KMS-11 (cell line): ENCODE data around the gene GPHN.
"Not testable (repeated sequence)": the region's sequence is repeated elsewhere in the genome, so short reads cannot be mapped to it uniquely, and the experiment has no call there.

Source experiments
- H2AFZ ChIP-seq: fragments of 200-600 bp; sonication (generic); 2 replicates; pipeline ENCODE4 v1.6.1; 2016; ENCODE audit warnings: antibody characterized with exemption, mixed run types, low read depth
- H3K27ac ChIP-seq: fragments of 200-600 bp; sonication (generic); 2 replicates; pipeline ENCODE4 v1.6.1; 2016; ENCODE audit warnings: mild to moderate bottlenecking, mixed run types
- H3K27me3 ChIP-seq: fragments of 200-600 bp; sonication (generic); 2 replicates; pipeline ENCODE4 v1.6.1; 2017; ENCODE audit warnings: mild to moderate bottlenecking, low read depth, mixed run types, moderate library complexity; ENCODE audit not compliant: insufficient read depth
- H3K36me3 ChIP-seq: fragments of 200-600 bp; sonication (generic); 2 replicates; pipeline ENCODE4 v1.6.1; 2017; ENCODE audit warnings: mild to moderate bottlenecking, mixed run types; ENCODE audit not compliant: insufficient read depth
- H3K4me1 ChIP-seq: fragments of 200-600 bp; sonication (generic); 2 replicates; pipeline ENCODE4 v1.6.1; 2016; ENCODE audit warnings: mild to moderate bottlenecking, low read depth, mixed run types; ENCODE audit not compliant: poor library complexity, severe bottlenecking
- H3K4me2 ChIP-seq: fragments of 200-600 bp; sonication (generic); 2 replicates; pipeline ENCODE4 v1.7.0; 2016; ENCODE audit warnings: mild to moderate bottlenecking, mixed run types
- H3K4me3 ChIP-seq: fragments of 200-600 bp; sonication (generic); IDR thresholded peaks from 2 replicates; pipeline ENCODE4 v1.6.1; 2017; ENCODE audit warnings: low read depth, low read length, mixed read lengths; ENCODE audit not compliant: insufficient read depth
- H3K79me2 ChIP-seq: fragments of 200-600 bp; sonication (generic); 2 replicates; pipeline ENCODE4 v1.6.1; 2016; ENCODE audit warnings: low read depth, mixed run types; ENCODE audit not compliant: insufficient read depth
- H3K9ac ChIP-seq: fragments of 200-600 bp; sonication (generic); 2 replicates; pipeline ENCODE4 v1.6.1; 2016; ENCODE audit warnings: mild to moderate bottlenecking, mixed run types
- H4K20me1 ChIP-seq: fragments of 200-600 bp; sonication (generic); 2 replicates; pipeline ENCODE4 v1.6.1; 2016; ENCODE audit warnings: mild to moderate bottlenecking, mixed run types; ENCODE audit not compliant: insufficient read depth
- TF ChIP-seq, protein P1 (sequence below): fragments of 200-600 bp; sonication (generic); conservative IDR thresholded peaks from 2 replicates; pipeline ENCODE4 v1.6.1; 2017; ENCODE audit warnings: low read depth, mild to moderate bottlenecking, antibody characterized with exemption, low read length, moderate library complexity, mixed read lengths

GPHN gene

GRCh38 chr14:66501592-66501991 is 6.4 kb upstream of the GPHN start:
- Histone ChIP-seq H2AFZ (no peak overlapping the region), H3K27ac (no peak overlapping the region), H3K27me3 (no peaks in the 10 kb centered on the region), H3K4me2 (no peak overlapping the region), H4K20me1 (no peaks in the 10 kb centered on the region), H3K36me3 (no peaks in the 10 kb centered on the region), H3K4me1 (peaks cover 3% of the 10 kb centered on the region), H3K79me2 (no peaks in the 10 kb centered on the region), H3K4me3 (no peak overlapping the region), H3K9ac (no peak overlapping the region)
- TF ChIP-seq, protein P1, sequence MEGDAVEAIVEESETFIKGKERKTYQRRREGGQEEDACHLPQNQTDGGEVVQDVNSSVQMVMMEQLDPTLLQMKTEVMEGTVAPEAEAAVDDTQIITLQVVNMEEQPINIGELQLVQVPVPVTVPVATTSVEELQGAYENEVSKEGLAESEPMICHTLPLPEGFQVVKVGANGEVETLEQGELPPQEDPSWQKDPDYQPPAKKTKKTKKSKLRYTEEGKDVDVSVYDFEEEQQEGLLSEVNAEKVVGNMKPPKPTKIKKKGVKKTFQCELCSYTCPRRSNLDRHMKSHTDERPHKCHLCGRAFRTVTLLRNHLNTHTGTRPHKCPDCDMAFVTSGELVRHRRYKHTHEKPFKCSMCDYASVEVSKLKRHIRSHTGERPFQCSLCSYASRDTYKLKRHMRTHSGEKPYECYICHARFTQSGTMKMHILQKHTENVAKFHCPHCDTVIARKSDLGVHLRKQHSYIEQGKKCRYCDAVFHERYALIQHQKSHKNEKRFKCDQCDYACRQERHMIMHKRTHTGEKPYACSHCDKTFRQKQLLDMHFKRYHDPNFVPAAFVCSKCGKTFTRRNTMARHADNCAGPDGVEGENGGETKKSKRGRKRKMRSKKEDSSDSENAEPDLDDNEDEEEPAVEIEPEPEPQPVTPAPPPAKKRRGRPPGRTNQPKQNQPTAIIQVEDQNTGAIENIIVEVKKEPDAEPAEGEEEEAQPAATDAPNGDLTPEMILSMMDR, result no peak

DNA sequence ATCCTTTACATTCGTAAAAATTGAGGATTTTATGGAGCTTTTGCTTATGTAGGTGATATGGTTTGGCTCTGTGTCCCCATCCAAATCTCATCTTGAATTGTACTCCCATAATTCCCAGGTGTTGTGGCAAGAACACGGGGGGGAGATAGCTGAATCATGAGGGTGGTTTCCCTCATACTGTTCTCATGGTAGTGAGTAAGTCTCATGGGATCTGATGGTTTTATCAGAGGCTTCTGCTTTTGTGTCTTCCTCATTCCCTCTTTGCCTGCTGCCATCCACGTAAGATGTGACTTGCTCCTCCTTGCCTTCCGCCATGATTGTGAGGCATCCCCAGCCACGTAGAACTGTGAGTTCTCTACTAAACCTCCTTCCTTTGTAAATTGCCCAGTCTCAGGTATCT is 5.1 kb upstream of the GPHN start:
- H3K27me3 ChIP-seq, H3K79me2 ChIP-seq, H3K9ac ChIP-seq, H3K36me3 ChIP-seq, H3K27ac ChIP-seq, H3K4me1 ChIP-seq, H2AFZ ChIP-seq, H3K4me2 ChIP-seq, H4K20me1 ChIP-seq, H3K4me3 ChIP-seq: not testable (repeated sequence)

DNA sequence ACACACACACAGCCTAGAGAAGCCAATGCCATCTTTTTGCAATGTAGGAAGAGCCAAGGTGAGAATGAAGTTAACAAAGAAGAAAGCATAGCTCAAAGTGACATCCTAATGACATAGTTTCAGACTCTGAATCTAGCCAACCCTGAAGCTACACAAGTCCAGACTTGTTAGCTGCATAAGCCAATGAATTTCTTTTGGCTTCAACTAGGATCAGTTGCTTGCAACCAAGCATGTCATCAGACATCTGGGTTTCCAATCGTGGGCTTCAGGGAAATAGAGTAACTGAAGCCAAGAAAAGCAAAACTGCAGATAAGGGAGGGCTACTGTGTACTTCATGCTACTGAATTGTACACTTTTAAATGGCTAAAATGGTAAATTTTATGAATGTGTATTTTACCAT is 4.4 kb upstream of the GPHN start:
- Histone ChIP-seq H3K4me2 (no peak overlapping the region), H3K27me3 (no peaks in the 10 kb centered on the region), H2AFZ (no peak overlapping the region), H3K27ac (no peak overlapping the region), H3K9ac (no peak overlapping the region), H4K20me1 (no peaks in the 10 kb centered on the region), H3K4me3 (no peak overlapping the region), H3K36me3 (no peaks in the 10 kb centered on the region), H3K4me1 (peaks cover 4% of the 10 kb centered on the region), H3K79me2 (no peaks in the 10 kb centered on the region; the same call in 1 of the 2 replicates)
- TF ChIP-seq, protein P1, result no peak

DNA sequence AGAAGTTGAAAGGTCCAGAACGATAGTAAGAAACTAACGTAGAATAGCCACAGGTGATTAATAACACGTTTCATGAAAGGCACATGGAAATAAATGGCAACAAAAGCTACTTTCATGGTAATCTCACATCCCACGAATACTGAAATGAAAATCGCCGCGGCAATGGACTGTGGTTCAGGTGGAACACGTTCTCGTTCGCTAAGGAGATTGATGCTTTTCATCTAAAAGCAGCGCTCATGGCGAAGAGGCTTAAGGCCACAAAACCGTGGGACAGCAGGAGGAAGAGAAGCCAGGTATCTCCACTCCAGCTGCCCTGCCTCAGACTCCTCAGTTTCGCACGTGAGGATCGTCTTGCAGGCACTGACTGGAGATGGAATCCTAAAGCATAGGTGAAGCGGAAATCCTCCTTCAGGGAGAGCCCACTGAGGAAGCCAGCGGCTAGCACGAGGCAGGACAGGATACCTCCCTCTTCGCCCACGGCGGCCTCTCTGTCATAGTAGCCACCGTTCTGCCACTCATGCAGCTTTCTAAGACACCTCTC is 696 bp upstream of the GPHN start:
- Histone ChIP-seq H3K27me3 (no peaks in the 10 kb centered on the region), H3K27ac (peak overlapping the region; percentile 92), H3K4me2 (peak overlapping the region; percentile 82), H3K79me2 (peaks cover 34% of the 10 kb centered on the region; the same call in 1 of the 2 replicates), H3K36me3 (no peaks in the 10 kb centered on the region), H3K4me1 (peaks cover 28% of the 10 kb centered on the region), H4K20me1 (no peaks in the 10 kb centered on the region), H3K4me3 (no peak overlapping the region), H2AFZ (peak overlapping the region; percentile 80), H3K9ac (peak overlapping the region; percentile 93)
- TF ChIP-seq, protein P1, result no peak

- Histone ChIP-seq H3K36me3 (no peaks in the 10 kb centered on the region), H3K4me2 (peak overlapping the region; percentile 36; the same call in 1 of the 2 replicates), H3K4me1 (peaks cover 40% of the 10 kb centered on the region), H3K79me2 (peaks cover 44% of the 10 kb centered on the region; the same call in 1 of the 2 replicates), H3K27ac (peak overlapping the region; percentile 92), H3K4me3 (no peak overlapping the region), H3K9ac (peak overlapping the region; percentile 66), H2AFZ (peak overlapping the region; percentile 66), H3K27me3 (no peaks in the 10 kb centered on the region), H4K20me1 (no peaks in the 10 kb centered on the region)
- TF ChIP-seq, protein P1, result no peak
These were observed 549 bp downstream of the GPHN start for GRCh38 chr14:66508547-66508845.
